ENCODE measurements around the gene SLC22A14. TPM values are rescaled to one million over a fixed set of nuclear protein-coding genes. Genes with fewer than 3 reads are reported as not detected.

Gene SLC22A14
- total RNA-seq, 3 donors from 2014 or later: 0.12 to 0.16 TPM; not detected in 1

DNA sequence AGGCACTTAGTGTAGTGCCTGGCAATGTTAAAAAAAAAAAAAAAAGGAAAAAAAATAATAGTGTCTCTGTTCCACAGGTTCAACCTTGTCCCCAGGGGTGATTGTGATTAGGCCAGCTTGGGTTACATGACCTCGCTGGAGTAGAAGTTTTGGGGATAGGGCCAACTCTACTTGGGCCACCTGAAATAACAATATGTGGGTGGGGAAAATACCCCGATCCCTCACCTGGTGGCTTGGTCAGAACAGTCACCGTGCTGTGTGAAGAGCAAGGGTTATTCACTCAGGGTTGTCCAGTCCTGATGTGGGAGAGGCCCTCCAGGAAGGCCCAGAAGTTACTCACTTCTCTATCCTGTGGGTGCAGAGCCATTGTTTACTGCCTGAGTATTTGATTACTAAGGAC, 84.0 kb downstream of the SLC22A14 start:
- Histone ChIP-seq H3K4me1 (ENCODE audit: low read depth) (no peaks in the 10 kb centered on the region), H3K36me3 (ENCODE audit: low read depth) (no peaks in the 10 kb centered on the region), H3K4me3 (no peak overlapping the region), H3K9me3 (no peaks in the 10 kb centered on the region)
- DNase-seq: no peak
- TF ChIP-seq, protein P1, sequence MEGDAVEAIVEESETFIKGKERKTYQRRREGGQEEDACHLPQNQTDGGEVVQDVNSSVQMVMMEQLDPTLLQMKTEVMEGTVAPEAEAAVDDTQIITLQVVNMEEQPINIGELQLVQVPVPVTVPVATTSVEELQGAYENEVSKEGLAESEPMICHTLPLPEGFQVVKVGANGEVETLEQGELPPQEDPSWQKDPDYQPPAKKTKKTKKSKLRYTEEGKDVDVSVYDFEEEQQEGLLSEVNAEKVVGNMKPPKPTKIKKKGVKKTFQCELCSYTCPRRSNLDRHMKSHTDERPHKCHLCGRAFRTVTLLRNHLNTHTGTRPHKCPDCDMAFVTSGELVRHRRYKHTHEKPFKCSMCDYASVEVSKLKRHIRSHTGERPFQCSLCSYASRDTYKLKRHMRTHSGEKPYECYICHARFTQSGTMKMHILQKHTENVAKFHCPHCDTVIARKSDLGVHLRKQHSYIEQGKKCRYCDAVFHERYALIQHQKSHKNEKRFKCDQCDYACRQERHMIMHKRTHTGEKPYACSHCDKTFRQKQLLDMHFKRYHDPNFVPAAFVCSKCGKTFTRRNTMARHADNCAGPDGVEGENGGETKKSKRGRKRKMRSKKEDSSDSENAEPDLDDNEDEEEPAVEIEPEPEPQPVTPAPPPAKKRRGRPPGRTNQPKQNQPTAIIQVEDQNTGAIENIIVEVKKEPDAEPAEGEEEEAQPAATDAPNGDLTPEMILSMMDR (IDR thresholded peaks at IDR 0.05): no peak
- ATAC-seq: no peak
- intact Hi-C loops (cut with DNase I, micrococcal nuclease): no loop called here

GRCh38 chr3:38367779-38368178, 85.7 kb downstream of the SLC22A14 start:
- no peak for ATAC-seq
- intact Hi-C loops (cut with DNase I, micrococcal nuclease): no loop called here

More at GRCh38 chr3:38367779-38368178, 85.7 kb downstream of the SLC22A14 start:
- H3K9me3 ChIP-seq: no peaks in the 10 kb centered on the region
- H3K4me3 ChIP-seq: no peak overlapping the region
- no peak for DNase-seq
- H3K4me1 ChIP-seq (ENCODE audit: low read depth): no peaks in the 10 kb centered on the region
- no peaks in the 10 kb centered on the region for H3K36me3 ChIP-seq (ENCODE audit: low read depth)
- TF ChIP-seq, protein P1 (IDR thresholded peaks at IDR 0.05): no peak

Other genes starting within 250 kb of the SLC22A14 start
- gene DLEC1, start 243.1 kb upstream of the SLC22A14 start, total RNA-seq: 1 to 10 TPM in 2 of 3 donors, under 1 TPM in 1; 0.73 to 1.7 (median 1.5) TPM
- 100 to 1,000 TPM; 102 to 201 (median 138) TPM for gene ACAA1, start 145.2 kb upstream of the SLC22A14 start, total RNA-seq
- gene MYD88, start 143.6 kb upstream of the SLC22A14 start, total RNA-seq: 10 to 100 TPM; 39.5 to 81.7 (median 72.4) TPM
- 10 to 100 TPM; 40.2 to 44.0 (median 41.9) TPM for gene OXSR1, start 116.8 kb upstream of the SLC22A14 start, total RNA-seq
- gene SLC22A13, start 16.5 kb upstream of the SLC22A14 start, total RNA-seq: under 1 TPM; 0.51 to 0.84 (median 0.70) TPM
- gene XYLB, start 64.5 kb downstream of the SLC22A14 start, total RNA-seq: 10 to 100 TPM in 2 of 3 donors, 1 to 10 TPM in 1; 9.7 to 27.7 (median 16.3) TPM
- 1 to 10 TPM; 4.3 to 9.6 (median 7.8) TPM for gene ACVR2B, start 171.6 kb downstream of the SLC22A14 start, total RNA-seq
- 10 to 100 TPM in 1 of 3 donors, 1 to 10 TPM in 2; 7.1 to 13.0 (median 8.7) TPM for gene EXOG, start 214.0 kb downstream of the SLC22A14 start, total RNA-seq